ENCODE measurements around the gene AMY1C. TPM values are rescaled to one million over a fixed set of nuclear protein-coding genes. Genes with fewer than 3 reads are reported as not detected.
A peak's percentile ranks its signal among the peaks of the same experiment; 100 is the strongest.

Gene AMY1C
- total RNA-seq, 2 experiments from 2014 or later, result not detected

DNA sequence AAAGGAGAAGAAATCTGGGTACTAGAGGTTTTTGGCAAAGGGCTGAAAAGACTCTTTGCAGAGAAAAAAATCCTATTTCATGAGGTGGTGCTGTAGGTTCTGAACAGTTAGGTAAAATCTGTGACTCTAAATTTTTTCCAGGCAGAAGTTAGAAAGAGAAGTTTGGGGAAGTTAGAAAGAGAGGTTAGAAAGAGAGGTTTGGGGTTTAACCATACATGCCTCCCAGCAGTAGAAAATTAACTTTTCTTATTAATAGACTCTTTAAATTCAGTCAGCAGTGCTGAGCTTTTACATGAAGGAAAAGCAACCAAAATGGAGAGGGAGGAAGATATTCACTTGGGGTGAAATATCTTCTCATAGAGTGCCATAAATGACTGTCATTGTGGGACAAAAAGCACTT, 12.2 kb downstream of the AMY1C start:
- H3K9me3 ChIP-seq (ENCODE audit: low read length), result no peaks in the 10 kb centered on the region
- no peaks in the 10 kb centered on the region for H4K20me1 ChIP-seq (ENCODE audit: insufficient read depth, low read length)
- H3K27ac ChIP-seq (ENCODE audit: low read depth, low read length, poor library complexity, severe bottlenecking), result no peak overlapping the region
- POLR2A ChIA-PET, result interaction anchor here (0.6 to 1.3 kb wide), 2 partner anchors 14 to 410 kb away, joined by 3 read pairs; no protein-coding TSS in a partner anchor
- no TSS peak for BruUV-seq (replicated peaks)
- H3K4me3 ChIP-seq (ENCODE audit: low read depth, low read length, poor library complexity, severe bottlenecking), result no peak overlapping the region
- TF ChIP-seq, protein P1, sequence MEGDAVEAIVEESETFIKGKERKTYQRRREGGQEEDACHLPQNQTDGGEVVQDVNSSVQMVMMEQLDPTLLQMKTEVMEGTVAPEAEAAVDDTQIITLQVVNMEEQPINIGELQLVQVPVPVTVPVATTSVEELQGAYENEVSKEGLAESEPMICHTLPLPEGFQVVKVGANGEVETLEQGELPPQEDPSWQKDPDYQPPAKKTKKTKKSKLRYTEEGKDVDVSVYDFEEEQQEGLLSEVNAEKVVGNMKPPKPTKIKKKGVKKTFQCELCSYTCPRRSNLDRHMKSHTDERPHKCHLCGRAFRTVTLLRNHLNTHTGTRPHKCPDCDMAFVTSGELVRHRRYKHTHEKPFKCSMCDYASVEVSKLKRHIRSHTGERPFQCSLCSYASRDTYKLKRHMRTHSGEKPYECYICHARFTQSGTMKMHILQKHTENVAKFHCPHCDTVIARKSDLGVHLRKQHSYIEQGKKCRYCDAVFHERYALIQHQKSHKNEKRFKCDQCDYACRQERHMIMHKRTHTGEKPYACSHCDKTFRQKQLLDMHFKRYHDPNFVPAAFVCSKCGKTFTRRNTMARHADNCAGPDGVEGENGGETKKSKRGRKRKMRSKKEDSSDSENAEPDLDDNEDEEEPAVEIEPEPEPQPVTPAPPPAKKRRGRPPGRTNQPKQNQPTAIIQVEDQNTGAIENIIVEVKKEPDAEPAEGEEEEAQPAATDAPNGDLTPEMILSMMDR (conservative IDR thresholded peaks at IDR 0.05; ENCODE audit: low read length), result no peak
- TF ChIP-seq EZH2phosphoT487 (IDR thresholded peaks at IDR 0.05; ENCODE audit: borderline replicate concordance, low read depth, low read length), result no peak
- no peak overlapping the region for H2AFZ ChIP-seq (ENCODE audit: low read length)
- CTCF ChIA-PET (ENCODE audit: unreplicated experiment), result no interaction called here
- no peaks in the 10 kb centered on the region for H3K36me3 ChIP-seq (ENCODE audit: insufficient read depth, low read length)
- H3K4me1 ChIP-seq (ENCODE audit: insufficient read depth, low read length, poor library complexity, severe bottlenecking), result no peaks in the 10 kb centered on the region
- no peak overlapping the region for H3K4me2 ChIP-seq (ENCODE audit: low read length)
- no peak for DNase-seq (ENCODE audit: low spot score)
- intact Hi-C loops (cut with micrococcal nuclease; ENCODE audit: unreplicated experiment), result no loop called here
- no peaks in the 10 kb centered on the region for H3K79me2 ChIP-seq (ENCODE audit: insufficient read depth, low read depth, low read length)
- H3K9me2 ChIP-seq (ENCODE audit: insufficient read depth, low read length), result no peaks in the 10 kb centered on the region

DNA sequence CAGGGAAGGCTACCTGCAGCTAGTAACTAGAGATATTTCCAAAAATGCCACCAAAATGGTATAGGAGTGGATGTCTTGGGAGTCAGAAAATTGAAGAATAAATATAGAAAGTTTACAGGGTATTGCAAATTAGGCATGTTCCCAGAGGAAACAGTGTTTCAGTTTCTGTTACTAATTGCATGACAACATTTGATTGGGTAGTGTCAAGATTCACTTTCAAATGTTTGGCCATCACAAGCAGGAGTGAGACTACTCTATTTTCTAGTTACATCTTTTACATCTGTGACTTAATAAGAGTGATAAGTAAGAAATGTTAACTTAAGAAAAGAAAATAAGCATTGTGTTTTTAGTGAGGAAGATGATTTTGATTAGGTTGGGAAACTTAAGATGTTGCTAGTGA, 30.2 kb downstream of the AMY1C start:
- intact Hi-C loops (cut with micrococcal nuclease; ENCODE audit: unreplicated experiment), result no loop called here
- no TSS peak for BruUV-seq (replicated peaks)
- Histone ChIP-seq H4K20me1 (ENCODE audit: insufficient read depth, low read length) (no peaks in the 10 kb centered on the region), H3K9me2 (ENCODE audit: insufficient read depth, low read length) (no peaks in the 10 kb centered on the region), H2AFZ (ENCODE audit: low read length) (no peak overlapping the region), H3K36me3 (ENCODE audit: insufficient read depth, low read length) (no peaks in the 10 kb centered on the region), H3K4me3 (ENCODE audit: low read depth, low read length, poor library complexity, severe bottlenecking) (no peak overlapping the region), H3K4me2 (ENCODE audit: low read length) (no peak overlapping the region), H3K9me3 (ENCODE audit: low read length) (no peaks in the 10 kb centered on the region), H3K79me2 (ENCODE audit: insufficient read depth, low read depth, low read length) (no peaks in the 10 kb centered on the region), H3K4me1 (ENCODE audit: insufficient read depth, low read length, poor library complexity, severe bottlenecking) (no peaks in the 10 kb centered on the region), H3K27ac (ENCODE audit: low read depth, low read length, poor library complexity, severe bottlenecking) (no peak overlapping the region)
- no peak for DNase-seq (ENCODE audit: low spot score)
- POLR2A ChIA-PET, result interaction anchor here (0.6 kb wide), 1 partner anchor 818 kb away, joined by 3 read pairs; no protein-coding TSS in a partner anchor
- no peak for TF ChIP-seq EZH2phosphoT487 (IDR thresholded peaks at IDR 0.05; ENCODE audit: borderline replicate concordance, low read depth, low read length)
- TF ChIP-seq, protein P1 (conservative IDR thresholded peaks at IDR 0.05; ENCODE audit: low read length), result no peak
- CTCF ChIA-PET (ENCODE audit: unreplicated experiment), result no interaction called here

DNA sequence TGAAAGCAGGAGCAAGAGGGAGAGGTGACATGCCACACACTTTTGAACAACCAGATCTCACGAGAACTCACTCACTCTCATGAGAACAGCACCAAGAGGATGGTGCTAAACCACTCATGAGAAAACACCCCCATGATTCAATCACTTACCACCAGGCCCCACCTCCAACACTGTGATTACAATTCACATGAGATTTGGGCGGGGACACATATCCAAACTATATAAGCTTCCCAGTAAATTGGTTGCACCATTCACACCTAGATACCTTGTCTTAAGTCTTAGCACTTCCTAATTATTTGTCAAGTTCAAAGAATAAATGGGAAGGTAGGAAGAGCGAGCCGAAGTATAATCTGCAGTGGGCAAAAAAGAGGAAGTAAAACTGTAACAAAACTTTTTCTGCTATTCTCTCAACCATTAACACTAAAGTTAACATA, 34.3 kb downstream of the AMY1C start:
- no peaks in the 10 kb centered on the region for H3K9me3 ChIP-seq (ENCODE audit: low read length)
- POLR2A ChIA-PET, result no interaction called here
- intact Hi-C loops (cut with micrococcal nuclease; ENCODE audit: unreplicated experiment), result no loop called here
- no peaks in the 10 kb centered on the region for H3K4me1 ChIP-seq (ENCODE audit: insufficient read depth, low read length, poor library complexity, severe bottlenecking)
- CTCF ChIA-PET (ENCODE audit: unreplicated experiment), result no interaction called here
- no peak overlapping the region for H3K4me2 ChIP-seq (ENCODE audit: low read length)
- H3K36me3 ChIP-seq (ENCODE audit: insufficient read depth, low read length), result no peaks in the 10 kb centered on the region
- no peaks in the 10 kb centered on the region for H4K20me1 ChIP-seq (ENCODE audit: insufficient read depth, low read length)
- H3K4me3 ChIP-seq (ENCODE audit: low read depth, low read length, poor library complexity, severe bottlenecking), result no peak overlapping the region
- BruUV-seq (replicated peaks), result no TSS peak
- no peaks in the 10 kb centered on the region for H3K9me2 ChIP-seq (ENCODE audit: insufficient read depth, low read length)
- no peaks in the 10 kb centered on the region for H3K79me2 ChIP-seq (ENCODE audit: insufficient read depth, low read depth, low read length)
- no peak for TF ChIP-seq EZH2phosphoT487 (IDR thresholded peaks at IDR 0.05; ENCODE audit: borderline replicate concordance, low read depth, low read length)
- TF ChIP-seq, protein P1 (conservative IDR thresholded peaks at IDR 0.05; ENCODE audit: low read length), result no peak
- DNase-seq (ENCODE audit: low spot score), result peak; percentile 1
- H2AFZ ChIP-seq (ENCODE audit: low read length), result no peak overlapping the region
- no peak overlapping the region for H3K27ac ChIP-seq (ENCODE audit: low read depth, low read length, poor library complexity, severe bottlenecking)

All from OCI-LY7 (cell line).